ENCODE results near the gene CT83.

CT83 gene, protein sequence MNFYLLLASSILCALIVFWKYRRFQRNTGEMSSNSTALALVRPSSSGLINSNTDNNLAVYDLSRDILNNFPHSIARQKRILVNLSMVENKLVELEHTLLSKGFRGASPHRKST

GRCh38 chrX:116462822-116463221 lies at the start of gene CT83:
Gene CT83 (minus strand): TSS chrX:116462976. CDS start chrX:116462856, 120 bp downstream.
- in situ Hi-C loops (cut with MboI; ENCODE audit: low sequenced_read_pairs), result no loop called here

DNA sequence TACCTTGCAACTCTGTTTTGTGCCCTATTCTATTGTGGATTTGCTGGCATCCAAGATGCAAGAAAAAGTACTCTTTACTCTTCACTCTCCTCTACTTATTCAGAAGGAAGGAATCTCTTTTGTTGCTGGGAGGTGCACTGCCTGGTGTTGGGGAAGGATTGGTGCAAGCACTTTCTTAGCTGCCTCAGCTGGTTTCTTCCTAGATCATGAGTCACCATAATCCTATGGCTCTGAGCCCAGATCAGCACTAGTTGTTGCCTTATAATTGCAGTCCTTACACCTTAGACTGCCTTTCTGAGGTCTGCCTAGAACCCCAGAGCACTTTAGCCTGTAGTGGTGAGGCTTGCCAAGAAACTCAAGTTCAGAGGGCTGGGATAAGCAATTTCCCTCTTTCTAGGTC lies 37.0 kb upstream of the CT83 start:
- in situ Hi-C loops (cut with MboI; ENCODE audit: low sequenced_read_pairs), result no loop called here

- in situ Hi-C loops (cut with MboI; ENCODE audit: low sequenced_read_pairs), result no loop called here
Measured at GRCh38 chrX:116493271-116493670, 30.5 kb upstream of the CT83 start.

GRCh38 chrX:116490104-116490503 lies 27.3 kb upstream of the CT83 start:
- in situ Hi-C loops (cut with MboI; ENCODE audit: low sequenced_read_pairs), result no loop called here

GRCh38 chrX:116480059-116480458 lies 17.3 kb upstream of the CT83 start:
- in situ Hi-C loops (cut with MboI; ENCODE audit: low sequenced_read_pairs), result no loop called here

- in situ Hi-C loops (cut with MboI; ENCODE audit: low sequenced_read_pairs), result no loop called here
Measured at GRCh38 chrX:116449156-116449555, 13.6 kb downstream of the CT83 start.

GRCh38 chrX:116436358-116436816 lies 26.4 kb downstream of the CT83 start, which contains the start of gene SLC6A14:
Gene SLC6A14 (plus strand): TSS chrX:116436606. CDS start chrX:116436710, 104 bp downstream.
- in situ Hi-C loops (cut with MboI; ENCODE audit: low sequenced_read_pairs), result no loop called here

DNA sequence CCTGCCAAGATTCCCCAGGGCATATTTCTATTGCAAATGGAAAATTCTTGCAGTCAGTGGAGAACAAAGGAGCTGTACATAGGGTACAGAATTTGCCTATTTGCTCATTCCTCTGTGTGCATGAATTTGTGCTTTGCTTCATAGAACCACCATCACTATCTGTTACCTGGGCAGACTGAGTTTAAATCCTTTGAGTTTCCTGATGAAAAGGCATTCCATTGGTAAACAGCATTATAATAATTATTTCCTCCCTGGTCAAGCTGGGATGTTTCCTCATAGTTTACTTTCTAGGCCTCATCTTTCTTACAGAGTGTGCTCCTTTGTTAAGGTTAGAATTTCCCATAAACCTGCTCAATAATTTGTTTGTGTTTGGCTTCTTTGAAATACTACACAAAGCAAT lies 27.2 kb downstream of the CT83 start:
- in situ Hi-C loops (cut with MboI; ENCODE audit: low sequenced_read_pairs), result no loop called here

GRCh38 chrX:116427978-116428377 lies 34.8 kb downstream of the CT83 start:
- in situ Hi-C loops (cut with MboI; ENCODE audit: low sequenced_read_pairs), result no loop called here

DNA sequence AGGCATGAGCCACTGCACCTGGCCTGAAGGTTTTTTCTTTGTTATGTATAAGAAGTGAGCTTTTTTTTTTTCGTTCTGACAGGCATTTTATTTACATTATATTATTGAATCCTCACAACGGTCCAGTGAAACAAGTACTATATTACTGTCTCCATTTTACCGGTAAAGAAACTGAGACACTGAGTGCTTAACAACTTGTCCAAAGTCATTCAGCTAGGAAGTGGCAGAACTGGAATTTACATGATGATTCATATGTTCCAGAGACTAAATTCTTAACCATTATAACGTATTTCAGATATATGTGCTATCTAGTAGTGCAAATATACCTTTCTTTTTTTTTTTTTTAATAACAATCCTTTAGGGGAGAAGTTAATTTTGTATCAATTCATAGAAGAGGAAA lies 44.8 kb downstream of the CT83 start:
- in situ Hi-C loops (cut with MboI; ENCODE audit: low sequenced_read_pairs), result no loop called here

DNA sequence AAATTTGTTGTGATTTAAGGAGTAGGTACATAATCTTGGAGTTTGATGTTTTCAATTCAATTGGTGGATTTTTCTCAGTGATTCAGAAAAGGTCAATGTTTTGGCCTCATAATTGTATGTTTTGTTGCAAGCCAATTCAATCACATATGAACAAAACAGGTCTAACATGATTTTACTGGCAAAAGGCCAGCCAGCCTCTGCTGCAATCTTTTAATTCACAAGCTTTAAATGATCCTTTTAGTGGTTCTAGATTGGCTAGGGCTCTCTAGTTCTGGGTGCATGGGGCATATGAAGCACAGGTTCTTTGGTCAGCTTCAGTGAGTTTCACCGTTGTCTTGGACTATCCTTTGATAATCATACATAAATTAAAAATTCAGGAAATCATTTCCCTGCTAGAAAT lies 45.6 kb downstream of the CT83 start:
- in situ Hi-C loops (cut with MboI; ENCODE audit: low sequenced_read_pairs), result no loop called here

DNA sequence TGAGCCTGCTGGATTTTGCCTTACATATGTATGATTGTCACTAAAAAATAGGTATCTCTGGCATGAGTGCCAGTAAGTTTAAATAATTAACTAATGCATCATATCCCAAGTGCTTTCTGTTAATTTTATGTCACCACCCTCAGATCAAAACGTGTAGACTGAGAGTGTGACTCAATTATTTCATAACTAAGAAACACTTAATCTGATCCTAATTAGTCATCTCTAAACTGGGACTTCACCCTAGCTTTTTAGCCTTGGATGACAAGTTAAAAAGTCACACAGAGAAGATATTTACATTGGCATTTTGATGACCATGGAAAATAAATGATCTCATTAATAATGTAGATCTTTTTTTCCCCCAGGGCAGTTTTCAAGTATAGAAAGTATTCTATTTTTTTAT lies 49.5 kb downstream of the CT83 start:
- in situ Hi-C loops (cut with MboI; ENCODE audit: low sequenced_read_pairs), result no loop called here

Data from hTERT RPE-1 (cell line).